Suprapubic skin (tissue), 4 donors: ENCODE results near the gene TMEM52. TPM values are rescaled to one million over a fixed set of nuclear protein-coding genes. Genes with fewer than 3 reads are reported as not detected.

Experiments used
- DNase-seq, 2 donors: peaks; one replicate each; pipeline ENCODE4 v3.0.0-alpha.2; 2019; ENCODE audit warnings: low spot score in 2 of 2
- H3K27ac ChIP-seq: fragments of 200-600 bp; sonication (generic); one replicate; pipeline ENCODE4 v1.5.1; 2019
- H3K27me3 ChIP-seq: fragments of 200-600 bp; sonication (generic); one replicate; pipeline ENCODE4 v1.5.1; 2019
- H3K36me3 ChIP-seq: fragments of 200-600 bp; sonication (generic); one replicate; pipeline ENCODE4 v1.5.1; 2019
- H3K4me1 ChIP-seq: fragments of 200-600 bp; sonication (generic); one replicate; pipeline ENCODE4 v1.5.1; 2019
- H3K4me3 ChIP-seq: fragments of 200-600 bp; sonication (generic); one replicate; pipeline ENCODE4 v1.5.1; 2019; ENCODE audit warnings: mild to moderate bottlenecking
- H3K9me3 ChIP-seq: fragments of 200-600 bp; sonication (generic); one replicate; pipeline ENCODE4 v1.5.1; 2019
- CTCF ChIP-seq, 2 donors: fragments of 200-600 bp in 1 of 2; fragments of 450-650 bp in 1 of 2; sonication (generic) in 1 of 2; IDR thresholded peaks; one replicate each; pipeline ENCODE4 v1.5.1; 2016 to 2019; ENCODE audit warnings: antibody characterized with exemption in 2 of 2, mild to moderate bottlenecking in 1 of 2, moderate library complexity in 1 of 2
- EP300 ChIP-seq: sonication (generic); formaldehyde crosslinking; IDR thresholded peaks from one replicate; pipeline ENCODE4 v1.6.1; 2017; ENCODE audit warnings: antibody characterized with exemption
- POLR2A ChIP-seq, 2 donors: fragments of 450-650 bp; IDR thresholded peaks; one replicate each; pipeline ENCODE4 v1.6.1; 2017; ENCODE audit warnings: antibody characterized with exemption in 2 of 2, mild to moderate bottlenecking in 2 of 2, moderate library complexity in 2 of 2
- POLR2AphosphoS5 ChIP-seq, 3 donors: sonication (generic); formaldehyde crosslinking; IDR thresholded peaks; one replicate each; pipeline ENCODE4 v1.6.1; 2017; ENCODE audit warnings: antibody characterized with exemption in 3 of 3
- WGBS: methylation state at CpG from one replicate; pipeline ENCODE4 v1.1.5; 2018; 5-methylcytosine and 5-hydroxymethylcytosine counted together
- total RNA-seq, 4 donors: library from RNA; depleted of rRNA; stranded (reverse); fragments of >200 nt; gene quantifications; one replicate each; pipeline ENCODE4 v1.1.0, GENCODE V29; 2016

TMEM52 gene
- total RNA-seq, 4 donors from 2014 or later, result 2.2 to 6.0 (median 4.5) TPM

GRCh38 chr1:1964811-1965210, 45.7 kb upstream of the TMEM52 start:
- Histone ChIP-seq H3K36me3 (no peaks in the 10 kb centered on the region), H3K27ac (no peak overlapping the region), H3K4me1 (peaks cover 11% of the 10 kb centered on the region), H3K27me3 (peaks cover 58% of the 10 kb centered on the region), H3K4me3 (no peak overlapping the region), H3K9me3 (no peaks in the 10 kb centered on the region)
- WGBS, result 83% methylated on average over 17 of the region's 25 CpGs
- no peak for DNase-seq
- TF ChIP-seq CTCF (IDR thresholded peaks at IDR 0.05) (no peak), POLR2A (IDR thresholded peaks at IDR 0.05) (no peak), POLR2AphosphoS5 (IDR thresholded peaks at IDR 0.05) (no peak), EP300 (no peak)

GRCh38 chr1:1963570-1963969, 44.5 kb upstream of the TMEM52 start:
- H3K4me3 ChIP-seq, result no peak overlapping the region
- DNase-seq, result no peak
- peaks cover 14% of the 10 kb centered on the region for H3K4me1 ChIP-seq
- H3K27me3 ChIP-seq, result peaks cover 67% of the 10 kb centered on the region
- 76% methylated on average over 16 of the region's 17 CpGs for WGBS
- no peak overlapping the region for H3K27ac ChIP-seq
- H3K9me3 ChIP-seq, result no peaks in the 10 kb centered on the region
- H3K36me3 ChIP-seq, result no peaks in the 10 kb centered on the region
- TF ChIP-seq CTCF (IDR thresholded peaks at IDR 0.05), result no peak
- TF ChIP-seq POLR2AphosphoS5 (IDR thresholded peaks at IDR 0.05), result no peak
- no peak for TF ChIP-seq POLR2A (IDR thresholded peaks at IDR 0.05)
- no peak for TF ChIP-seq EP300

- TF ChIP-seq POLR2A (IDR thresholded peaks at IDR 0.05) (no peak), EP300 (no peak), CTCF (IDR thresholded peaks at IDR 0.05) (no peak), POLR2AphosphoS5 (IDR thresholded peaks at IDR 0.05) (no peak)
- H3K27me3 ChIP-seq, result peaks cover 68% of the 10 kb centered on the region
- peaks cover 14% of the 10 kb centered on the region for H3K4me1 ChIP-seq
- no peaks in the 10 kb centered on the region for H3K36me3 ChIP-seq
- H3K27ac ChIP-seq, result no peak overlapping the region
- H3K9me3 ChIP-seq, result no peaks in the 10 kb centered on the region
- DNase-seq, result no peak
- 91% methylated on average over 2 of the region's 2 CpGs for WGBS
- H3K4me3 ChIP-seq, result no peak overlapping the region
These were observed 43.7 kb upstream of the TMEM52 start for GRCh38 chr1:1962752-1963151.

- WGBS, result 41% methylated on average over 17 of the region's 17 CpGs
- H3K9me3 ChIP-seq, result no peaks in the 10 kb centered on the region
- no peak for DNase-seq
- H3K4me1 ChIP-seq, result peaks cover 14% of the 10 kb centered on the region
- H3K36me3 ChIP-seq, result no peaks in the 10 kb centered on the region
- no peak overlapping the region for H3K4me3 ChIP-seq
- TF ChIP-seq POLR2AphosphoS5 (IDR thresholded peaks at IDR 0.05) (no peak), CTCF (IDR thresholded peaks at IDR 0.05) (no peak), EP300 (no peak), POLR2A (IDR thresholded peaks at IDR 0.05) (no peak)
- H3K27ac ChIP-seq, result no peak overlapping the region
- peaks cover 59% of the 10 kb centered on the region for H3K27me3 ChIP-seq
These were observed 41.6 kb upstream of the TMEM52 start for GRCh38 chr1:1960480-1961196.

- DNase-seq, result peak in 1 of 2 donors; percentile 87
- peak; percentile 17 to 86 for TF ChIP-seq CTCF (IDR thresholded peaks at IDR 0.05)
- no peak for TF ChIP-seq POLR2AphosphoS5 (IDR thresholded peaks at IDR 0.05)
- WGBS, result 8% methylated on average over 18 of the region's 23 CpGs
- peaks cover 14% of the 10 kb centered on the region for H3K4me1 ChIP-seq
- H3K36me3 ChIP-seq, result no peaks in the 10 kb centered on the region
- peaks cover 52% of the 10 kb centered on the region for H3K27me3 ChIP-seq
- no peak overlapping the region for H3K4me3 ChIP-seq
- H3K27ac ChIP-seq, result no peak overlapping the region
- no peaks in the 10 kb centered on the region for H3K9me3 ChIP-seq
These were observed 40.9 kb upstream of the TMEM52 start for GRCh38 chr1:1959840-1960479.
